ENCODE measurements around the gene DPRX.
"Not testable (repeated sequence)": the region's sequence is repeated elsewhere in the genome, so short reads cannot be mapped to it uniquely, and the experiment has no call there.

The DPRX gene

DNA sequence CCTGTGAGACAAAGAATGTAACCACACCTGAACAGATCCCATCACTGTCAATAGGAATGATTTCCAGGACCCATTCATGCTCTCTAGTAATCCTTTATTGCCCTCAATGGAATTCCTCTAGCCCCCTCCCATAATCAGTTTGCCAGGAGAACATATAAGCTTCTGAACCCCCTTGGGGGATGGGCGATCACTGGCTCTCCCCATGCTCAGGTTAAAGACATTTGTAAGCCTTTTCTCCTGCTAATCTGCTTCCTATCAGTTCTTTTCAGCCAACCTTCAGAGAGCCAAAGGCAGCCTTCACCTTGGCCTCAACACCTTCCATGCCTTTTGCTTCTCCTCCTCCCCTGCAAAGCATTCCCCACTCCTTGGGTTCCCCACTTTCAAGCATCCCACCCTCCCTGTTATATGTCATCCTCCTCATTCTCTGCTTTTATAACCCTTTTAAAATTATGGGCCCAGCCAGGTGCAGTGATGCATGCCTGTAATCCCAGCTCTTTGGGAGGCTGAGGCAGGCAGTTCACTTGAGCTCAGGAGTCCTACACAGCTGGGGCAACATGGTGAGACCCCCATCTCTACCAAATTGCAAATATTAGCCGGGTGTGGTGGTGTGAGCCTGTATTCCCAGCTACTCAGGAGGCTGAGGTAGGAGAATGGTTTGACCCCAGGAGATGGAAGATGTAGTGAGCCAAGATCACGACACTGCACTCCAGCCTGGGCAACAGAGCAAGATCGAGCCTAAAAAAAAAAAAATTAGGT, 12.4 kb downstream of the DPRX start:
- in situ Hi-C loops (cut with HindIII; ENCODE audit: low sequenced_read_pairs), result no loop called here

GRCh38 chr19:53646144-53646543, 14.3 kb downstream of the DPRX start:
- in situ Hi-C loops (cut with HindIII; ENCODE audit: low sequenced_read_pairs), result no loop called here

DNA sequence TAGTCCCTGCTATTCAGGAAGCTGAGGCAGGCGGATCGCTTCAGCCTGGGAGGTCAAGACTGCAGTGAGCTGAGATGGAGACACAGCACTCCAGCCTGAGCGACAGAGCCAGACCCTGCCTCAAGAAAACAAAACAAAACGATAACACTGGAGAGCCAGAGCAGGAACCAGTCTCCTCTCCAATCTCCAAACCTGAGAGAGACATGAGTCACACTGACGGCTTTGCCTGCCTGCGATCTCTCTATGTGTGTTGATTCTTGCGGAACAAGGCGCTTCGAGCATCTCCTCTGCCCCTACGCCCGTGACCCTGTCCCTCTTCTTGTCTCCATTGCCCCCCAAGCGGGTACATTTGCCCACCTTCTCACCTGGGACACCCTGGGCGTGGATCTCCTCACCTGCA, 15.6 kb downstream of the DPRX start:
- in situ Hi-C loops (cut with HindIII; ENCODE audit: low sequenced_read_pairs), result no loop called here

GRCh38 chr19:53647792-53648191, 16.0 kb downstream of the DPRX start:
- in situ Hi-C loops (cut with HindIII; ENCODE audit: low sequenced_read_pairs), result no loop called here

DNA sequence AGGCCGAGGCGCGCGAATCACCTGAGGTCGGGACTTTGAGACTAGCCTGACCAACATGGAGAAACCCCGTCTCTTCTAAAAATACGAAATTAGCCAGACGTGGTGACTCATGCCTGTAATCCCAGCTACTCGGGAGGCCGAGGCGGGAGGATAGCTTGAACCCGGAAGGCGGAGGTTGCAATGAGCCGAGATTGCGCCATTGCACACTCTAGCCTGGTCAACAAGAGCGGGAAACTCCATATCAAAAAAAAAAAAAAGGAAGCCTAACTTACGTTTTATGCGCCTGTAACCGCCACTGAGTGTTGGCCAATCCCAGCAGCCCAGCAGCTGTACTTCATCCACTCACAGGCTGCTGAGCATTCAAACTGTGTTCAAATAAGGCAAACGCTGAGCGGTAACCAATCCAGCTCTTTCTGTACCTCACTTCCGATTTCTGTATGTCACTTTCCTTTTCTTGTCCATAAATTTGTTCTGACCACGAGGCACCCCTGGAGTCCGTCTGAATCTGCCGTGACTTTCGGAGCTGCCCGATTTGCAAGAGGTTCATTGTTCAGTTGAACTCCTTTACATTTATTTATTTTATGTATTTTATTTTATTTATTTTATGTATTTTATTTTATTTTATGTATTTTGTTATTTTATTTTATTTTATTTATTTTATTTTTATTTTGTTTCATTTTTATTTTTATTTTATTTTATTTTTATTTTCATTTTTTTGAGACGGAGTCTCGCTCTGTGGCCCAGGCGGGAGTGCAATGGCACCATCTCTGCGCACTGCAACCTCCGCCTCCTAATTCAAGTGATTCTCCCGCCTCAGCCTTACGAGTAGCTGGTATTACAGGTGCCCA, 18.2 kb downstream of the DPRX start:
- in situ Hi-C loops (cut with HindIII; ENCODE audit: low sequenced_read_pairs), result no loop called here

DNA sequence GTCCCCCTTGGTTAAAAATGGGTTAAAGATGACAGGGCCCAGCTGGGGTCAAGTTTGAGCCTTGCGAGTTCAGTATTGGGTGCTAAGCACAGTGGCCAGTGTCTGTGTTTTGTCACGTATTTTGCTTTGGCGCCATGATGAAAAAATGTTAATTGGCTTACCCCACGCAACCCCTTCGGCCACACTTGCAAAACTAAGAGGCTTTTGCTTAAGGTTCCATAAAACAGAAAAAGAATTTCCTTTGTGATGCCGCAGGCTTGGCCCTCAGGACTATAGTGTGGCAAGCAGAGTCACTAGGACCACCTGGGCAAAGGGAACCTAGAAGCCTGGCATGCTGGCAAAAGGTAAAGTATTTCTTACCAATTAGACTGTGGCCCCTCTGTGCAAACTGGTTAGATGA, 20.7 kb downstream of the DPRX start:
- in situ Hi-C loops (cut with HindIII; ENCODE audit: low sequenced_read_pairs), result no loop called here

DNA sequence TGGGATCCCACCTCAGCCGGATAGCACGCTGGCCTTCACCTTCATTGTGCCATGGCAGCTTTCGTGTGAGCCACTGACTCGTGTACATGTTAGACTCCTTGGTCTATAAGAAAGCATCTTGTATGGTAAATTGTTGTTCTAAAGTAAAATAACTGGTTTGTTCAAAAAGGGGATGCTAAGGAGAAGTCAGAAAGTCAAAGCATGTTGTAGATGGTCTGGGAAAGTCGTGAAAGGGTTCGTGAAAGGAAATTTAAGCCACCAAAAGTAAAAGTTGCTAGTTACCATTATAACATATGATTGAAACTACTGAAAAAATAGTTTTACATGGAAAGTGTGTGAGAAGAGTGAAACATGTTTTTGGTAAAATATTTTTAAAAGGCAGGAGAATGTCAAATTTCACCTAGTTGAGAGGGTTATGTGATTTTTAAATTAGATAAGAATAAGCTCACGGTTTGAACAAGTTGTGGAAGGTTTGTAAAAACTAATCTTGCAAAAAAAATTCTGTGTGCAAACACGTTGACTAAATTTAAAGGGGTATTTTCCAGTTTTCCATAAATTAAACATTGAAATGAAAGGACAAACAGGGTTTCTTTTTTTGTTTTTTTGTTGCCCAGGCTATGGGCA, 23.4 kb downstream of the DPRX start:
- in situ Hi-C loops (cut with HindIII; ENCODE audit: low sequenced_read_pairs), result no loop called here

- in situ Hi-C loops (cut with HindIII; ENCODE audit: low sequenced_read_pairs), result no loop called here
Observed at GRCh38 chr19:53657330-53657729, 25.5 kb downstream of the DPRX start.

DNA sequence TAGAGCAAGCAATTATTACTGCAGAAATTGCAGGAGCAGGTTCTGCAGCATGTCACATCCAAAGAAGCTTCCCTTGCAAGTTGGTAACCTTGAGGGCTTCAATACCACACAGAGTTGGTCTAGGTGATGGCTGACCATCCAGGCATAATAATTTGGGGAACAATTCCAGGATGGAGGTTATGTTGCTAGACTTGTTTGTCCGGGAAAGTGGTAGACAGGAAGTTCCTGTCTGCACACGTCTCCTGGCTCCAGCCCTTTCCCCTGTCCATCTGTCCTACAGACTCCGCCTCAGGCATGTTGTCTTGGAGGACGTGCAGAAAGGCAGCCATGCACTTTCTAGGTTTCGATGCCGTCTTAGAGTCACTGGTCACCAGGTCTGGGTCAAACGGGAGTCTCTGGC, 26.0 kb downstream of the DPRX start:
- in situ Hi-C loops (cut with HindIII; ENCODE audit: low sequenced_read_pairs), result no loop called here

GRCh38 chr19:53659292-53659691, 27.5 kb downstream of the DPRX start:
- in situ Hi-C loops (cut with HindIII; ENCODE audit: low sequenced_read_pairs), result no loop called here

DNA sequence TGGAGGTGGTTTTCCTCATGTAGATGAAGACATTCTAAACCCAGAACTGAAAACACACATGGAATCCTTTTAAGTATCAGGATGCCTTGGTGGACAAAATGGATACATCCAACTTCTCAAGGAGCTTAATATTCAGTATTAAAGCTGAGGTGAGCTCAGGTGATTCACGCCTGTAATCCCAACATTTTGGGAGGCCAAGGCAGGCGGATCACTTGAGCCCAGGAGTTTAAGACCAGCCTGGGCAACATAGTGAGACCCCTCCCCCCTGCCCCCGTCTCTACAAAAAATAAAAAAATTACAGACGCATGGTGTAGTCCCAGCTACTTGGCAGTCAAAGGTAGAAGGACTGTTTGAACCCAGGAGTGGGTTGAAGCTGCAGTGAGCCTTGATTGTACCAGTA, 28.8 kb downstream of the DPRX start:
- in situ Hi-C loops (cut with HindIII; ENCODE audit: low sequenced_read_pairs), result no loop called here

DNA sequence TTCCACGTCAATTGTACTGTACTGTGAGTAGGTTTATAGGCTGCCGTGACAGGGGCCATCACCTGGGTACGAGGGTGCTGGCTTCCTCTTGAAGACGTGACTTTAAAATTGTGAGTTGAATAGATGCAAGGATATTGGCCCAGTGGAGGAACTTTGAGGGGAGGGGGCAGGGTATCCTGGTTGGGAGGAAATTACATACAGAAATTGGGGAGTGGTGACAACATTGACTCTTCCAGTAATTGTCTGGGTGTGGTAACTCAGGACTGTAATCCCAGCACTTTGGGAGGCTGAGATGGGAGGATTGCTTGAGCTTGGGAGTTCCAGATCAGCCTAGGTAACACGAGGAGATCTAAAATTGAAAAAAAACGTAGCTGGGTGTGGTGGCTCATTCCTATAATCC, 30.4 kb downstream of the DPRX start:
- in situ Hi-C loops (cut with HindIII; ENCODE audit: low sequenced_read_pairs), result no loop called here

DNA sequence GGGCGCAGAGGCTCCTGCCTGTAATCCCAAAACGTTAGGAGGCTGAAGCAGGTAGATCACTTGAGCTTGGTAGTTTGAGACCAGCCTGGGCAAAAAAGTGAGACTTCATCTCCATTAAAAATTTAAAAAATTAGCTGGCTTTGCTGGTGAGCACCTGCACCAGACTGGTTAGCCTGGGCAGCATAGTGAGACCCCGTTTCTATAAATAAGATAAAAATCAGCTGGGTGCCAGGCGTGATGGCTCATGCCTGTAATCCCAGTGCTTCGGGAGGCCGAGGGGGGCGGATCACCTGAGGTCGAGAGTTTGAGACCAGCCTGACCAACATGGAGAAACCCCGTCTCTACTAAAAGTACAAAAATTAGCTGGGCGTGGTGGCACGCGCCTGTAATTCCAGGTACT, 32.4 kb downstream of the DPRX start:
- in situ Hi-C loops (cut with HindIII; ENCODE audit: low sequenced_read_pairs), result no loop called here

DNA sequence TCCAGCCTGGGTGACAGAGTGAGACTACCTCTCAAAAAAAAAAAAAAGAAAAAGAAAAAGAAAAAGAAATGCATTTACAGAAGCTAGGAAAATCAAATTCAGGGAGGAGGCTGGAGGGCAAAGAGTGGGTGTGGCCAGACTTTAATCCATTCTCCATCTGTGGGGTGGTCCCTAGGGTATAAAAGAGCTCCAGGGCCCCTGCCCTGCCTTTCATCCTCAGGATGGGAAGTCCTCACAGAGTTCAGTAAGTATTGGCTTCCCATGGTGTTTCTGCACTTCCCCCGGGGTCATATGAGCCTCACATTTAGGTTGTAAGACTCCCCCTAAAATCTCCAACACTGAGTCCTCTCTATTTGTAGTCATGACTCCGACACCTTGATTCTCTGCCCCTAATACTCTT, 33.0 kb downstream of the DPRX start:
- in situ Hi-C loops (cut with HindIII; ENCODE audit: low sequenced_read_pairs), result no loop called here

GRCh38 chr19:53666331-53666730, 34.5 kb downstream of the DPRX start:
- in situ Hi-C loops (cut with HindIII; ENCODE audit: low sequenced_read_pairs), result not testable (repeated sequence)

DNA sequence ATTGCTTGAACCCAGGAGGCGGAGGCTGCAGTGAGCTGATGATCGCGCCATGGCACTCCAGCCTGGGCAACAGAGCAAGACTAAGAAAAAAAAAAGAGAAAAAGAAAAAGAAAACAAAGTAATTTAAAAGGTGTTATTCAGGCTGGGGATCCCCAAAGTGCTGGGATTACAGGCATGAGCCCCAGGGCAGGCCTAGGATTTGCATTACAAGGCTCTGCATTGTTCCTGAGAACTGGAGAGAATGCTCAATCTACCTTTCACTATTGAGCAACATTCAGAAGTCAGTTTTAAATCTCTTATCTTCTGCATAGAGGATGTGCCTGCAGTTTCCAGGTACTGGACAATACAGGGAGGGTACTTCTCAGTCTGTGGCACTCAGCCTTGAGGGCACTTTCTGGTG, 37.0 kb downstream of the DPRX start:
- in situ Hi-C loops (cut with HindIII; ENCODE audit: low sequenced_read_pairs), result not testable (repeated sequence)

DNA sequence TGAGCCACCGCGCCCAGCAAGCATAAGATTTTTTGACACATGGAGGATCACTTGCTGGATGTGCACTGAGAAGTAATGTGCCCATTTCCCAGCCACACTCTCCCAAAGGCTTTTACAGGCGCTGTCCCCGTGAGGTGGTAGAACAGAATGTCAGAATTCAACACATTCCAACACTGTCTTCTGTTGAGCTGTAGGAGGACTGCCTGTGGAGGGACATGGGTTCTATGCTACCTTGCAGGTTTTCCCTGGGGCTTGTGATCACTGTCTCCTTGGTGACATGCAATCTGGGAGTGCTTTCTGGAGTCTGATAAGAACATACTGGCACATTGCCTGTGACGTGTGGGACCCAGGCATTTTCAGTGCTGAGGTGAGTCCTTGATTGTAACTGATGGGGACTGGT, 38.5 kb downstream of the DPRX start:
- in situ Hi-C loops (cut with HindIII; ENCODE audit: low sequenced_read_pairs), result no loop called here

DNA sequence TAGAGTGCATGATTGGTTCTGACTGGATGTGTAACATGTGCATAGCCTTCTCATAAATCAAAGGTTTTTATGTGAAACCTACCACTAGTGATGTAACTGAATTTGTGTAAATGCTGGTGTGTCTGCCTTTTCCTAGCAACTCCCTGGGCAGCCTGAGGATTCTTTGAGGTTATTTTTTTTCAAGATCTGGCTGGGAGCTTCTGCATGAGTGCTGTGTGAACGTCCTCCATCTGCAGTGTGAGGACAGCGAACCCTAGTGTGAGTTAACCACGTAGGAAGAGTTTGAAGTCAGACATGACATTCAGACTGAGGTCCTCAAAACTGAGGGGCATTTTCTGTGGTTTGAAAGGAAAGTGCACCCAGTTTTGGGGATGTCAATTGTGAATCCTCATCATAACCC, 39.9 kb downstream of the DPRX start:
- in situ Hi-C loops (cut with HindIII; ENCODE audit: low sequenced_read_pairs), result no loop called here
